HG03457 (cell line): ENCODE results near the gene GIMAP2.
"Not testable (repeated sequence)": the region's sequence is repeated elsewhere in the genome, so short reads cannot be mapped to it uniquely, and the experiment has no call there.

ENCODE experiments used
- ATAC-seq: cut with Tn5 transposase; IDR thresholded peaks from one replicate; pipeline ENCODE4 v1.9.1; 2021; ENCODE audit warnings: moderate number of reproducible peaks; ENCODE audit not compliant: unreplicated experiment

The GIMAP2 gene

DNA sequence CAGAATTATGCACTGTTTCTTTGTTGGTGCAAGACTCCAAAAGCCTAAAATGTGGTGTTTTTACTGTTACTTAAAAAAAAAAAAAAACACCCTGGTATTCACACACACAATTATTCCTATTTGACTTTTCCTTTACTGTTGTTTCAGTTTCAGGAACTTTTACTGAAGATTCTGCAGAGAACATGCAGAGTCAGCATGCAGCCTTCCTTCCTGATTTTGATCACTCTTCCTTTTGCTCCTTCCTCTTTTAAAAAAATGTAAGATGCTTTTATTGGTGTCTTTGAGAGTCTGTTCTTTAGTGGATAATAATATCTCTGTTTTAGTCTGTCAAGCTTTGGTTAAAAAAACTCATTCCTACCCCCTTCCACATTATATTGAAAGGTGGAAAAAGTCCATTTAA lies 9.2 kb upstream of the GIMAP2 start:
- not testable (repeated sequence) for ATAC-seq

GRCh38 chr7:150676854-150677253 lies 8.7 kb upstream of the GIMAP2 start:
- not testable (repeated sequence) for ATAC-seq

GRCh38 chr7:150678601-150679000 lies 6.9 kb upstream of the GIMAP2 start:
- not testable (repeated sequence) for ATAC-seq

DNA sequence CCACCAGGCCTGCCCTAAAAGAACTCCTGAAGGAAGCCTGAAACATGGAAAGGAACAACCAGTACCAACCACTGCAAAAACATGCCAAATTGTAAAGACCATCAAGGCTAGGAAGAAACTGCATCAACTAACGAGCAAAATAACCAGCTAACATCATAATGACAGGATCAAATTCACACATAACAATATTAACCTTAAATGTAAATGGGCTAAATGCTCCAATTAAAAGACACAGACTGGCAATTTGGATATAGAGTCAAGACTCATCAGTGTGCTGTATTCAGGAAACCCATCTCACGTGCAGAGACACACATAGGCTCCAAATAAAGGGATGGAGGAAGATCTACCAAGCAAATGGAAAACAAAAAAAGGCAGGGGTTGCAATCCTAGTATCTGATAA lies 5.1 kb upstream of the GIMAP2 start:
- ATAC-seq = not testable (repeated sequence)

GRCh38 chr7:150686030-150686631 lies 625 bp downstream of the GIMAP2 start:
- ATAC-seq = peak; percentile 23

- no peak for ATAC-seq
Observed at GRCh38 chr7:150688630-150689029, 3.1 kb downstream of the GIMAP2 start.

GRCh38 chr7:150695654-150696053 lies 10.1 kb downstream of the GIMAP2 start:
- no peak for ATAC-seq

GRCh38 chr7:150703209-150703608 lies 17.7 kb downstream of the GIMAP2 start:
- no peak for ATAC-seq

DNA sequence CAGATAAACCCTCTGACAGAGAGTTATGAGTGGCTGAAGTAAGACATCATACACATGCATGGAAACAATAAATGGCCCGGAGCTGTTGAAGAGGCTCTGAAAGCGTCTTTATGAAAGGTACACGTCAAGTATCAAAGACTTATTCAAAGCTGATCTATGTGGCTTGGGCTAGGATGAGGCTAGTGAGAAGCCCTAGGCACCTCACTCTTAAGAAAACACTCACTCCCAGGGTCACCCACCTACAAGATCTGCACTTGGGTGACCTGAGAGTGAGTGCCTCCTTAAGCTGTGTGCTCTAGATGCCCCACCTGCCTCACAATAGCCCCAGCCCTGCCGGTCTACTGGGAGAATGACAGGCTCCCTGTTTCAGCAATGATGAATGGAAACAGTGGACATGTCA lies 29.8 kb downstream of the GIMAP2 start:
- ATAC-seq = no peak

DNA sequence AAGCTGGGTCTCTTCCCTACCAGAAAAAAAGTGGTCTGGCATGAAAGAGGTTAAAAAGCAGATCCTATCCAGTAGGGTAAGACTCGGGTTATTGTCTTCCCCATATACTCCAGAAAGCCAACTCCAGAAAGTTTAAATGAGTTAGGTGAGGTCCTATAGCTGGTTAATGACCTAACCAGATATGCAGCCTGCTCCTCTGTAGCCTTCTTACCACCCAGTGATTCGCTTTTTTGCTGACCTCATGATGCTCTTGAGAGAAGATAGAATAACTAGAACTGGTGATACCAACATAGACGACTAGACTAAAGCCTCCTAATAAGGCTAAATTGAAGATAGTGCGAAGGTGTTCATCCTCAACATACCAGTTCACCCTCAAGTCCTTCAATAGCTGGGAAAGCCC lies 30.2 kb downstream of the GIMAP2 start:
- no peak for ATAC-seq

DNA sequence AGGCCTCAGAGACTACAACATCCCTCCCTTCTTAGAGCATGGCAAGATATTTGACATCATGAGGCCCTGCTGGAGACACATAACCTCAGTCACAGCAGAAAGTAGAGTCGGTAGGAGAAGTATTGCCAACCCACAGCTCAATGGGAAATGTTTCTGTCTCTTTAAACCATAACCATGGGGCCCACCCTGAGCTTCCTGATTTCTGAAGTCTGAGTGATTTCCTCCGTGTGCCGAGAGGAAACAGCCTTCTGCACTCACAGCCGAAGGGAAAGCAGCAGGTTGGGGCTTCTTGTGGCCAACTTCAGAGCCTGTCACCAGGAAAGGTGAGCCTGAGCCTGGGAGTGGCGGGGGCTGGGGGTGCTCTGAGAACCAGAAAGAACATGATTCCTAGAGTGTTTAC lies 30.9 kb downstream of the GIMAP2 start, which contains the start of gene GIMAP1:
Gene GIMAP1, plus strand, starts transcription at position 246 of the 400 bp plus-strand sequence. CDS start 2,435 bp downstream, outside the sequence.
- ATAC-seq = peak; percentile 63

- no peak for ATAC-seq
Observed at GRCh38 chr7:150716939-150717338, 31.4 kb downstream of the GIMAP2 start.

DNA sequence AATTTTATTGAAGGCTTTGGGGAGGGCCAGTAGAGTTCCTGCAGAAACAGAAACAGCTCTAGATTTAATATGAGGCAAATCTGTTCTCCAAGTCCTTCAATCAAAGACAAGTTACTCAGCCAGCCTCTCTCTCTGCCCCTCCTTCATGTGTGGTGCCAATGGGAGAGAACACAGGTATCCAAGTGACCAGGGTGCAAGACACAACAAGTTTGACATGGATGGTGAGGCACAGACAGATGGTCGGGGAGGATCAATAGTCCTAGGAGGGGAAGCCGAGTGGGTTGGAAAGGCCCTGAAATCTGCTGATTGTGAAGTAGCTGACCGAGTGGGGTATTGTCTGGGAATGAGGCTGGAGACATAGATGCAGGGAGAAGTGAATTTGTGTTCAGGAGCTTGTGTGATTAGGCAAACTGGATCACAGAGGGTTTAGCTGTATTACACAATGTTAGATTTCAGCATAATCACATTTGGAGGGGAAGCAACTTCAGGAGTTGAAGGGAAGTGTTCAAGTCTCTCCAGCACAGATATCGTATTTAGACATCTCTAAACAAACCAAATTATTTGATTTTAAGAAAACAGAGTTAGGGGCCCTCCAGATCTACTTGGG lies 32.4 kb downstream of the GIMAP2 start:
- no peak for ATAC-seq

DNA sequence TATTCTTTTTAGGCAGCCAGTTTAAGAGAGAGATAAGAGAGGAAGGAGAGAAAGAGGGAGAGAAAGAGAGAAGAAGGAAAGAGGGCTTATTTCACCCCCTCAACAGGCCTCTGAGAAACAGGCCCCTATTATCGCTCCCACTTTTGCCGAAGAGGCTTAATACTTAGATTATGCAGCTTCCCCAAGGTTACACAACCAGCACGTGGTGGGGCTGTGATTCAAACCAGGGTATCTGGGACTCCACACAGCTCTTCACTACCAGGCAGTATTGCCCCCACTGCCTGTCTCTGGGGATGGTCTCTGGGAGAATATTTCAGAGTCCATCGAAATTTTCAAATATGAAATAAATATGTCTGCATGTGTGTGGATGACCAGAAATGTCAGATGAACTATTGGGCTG lies 33.9 kb downstream of the GIMAP2 start:
- ATAC-seq = no peak

DNA sequence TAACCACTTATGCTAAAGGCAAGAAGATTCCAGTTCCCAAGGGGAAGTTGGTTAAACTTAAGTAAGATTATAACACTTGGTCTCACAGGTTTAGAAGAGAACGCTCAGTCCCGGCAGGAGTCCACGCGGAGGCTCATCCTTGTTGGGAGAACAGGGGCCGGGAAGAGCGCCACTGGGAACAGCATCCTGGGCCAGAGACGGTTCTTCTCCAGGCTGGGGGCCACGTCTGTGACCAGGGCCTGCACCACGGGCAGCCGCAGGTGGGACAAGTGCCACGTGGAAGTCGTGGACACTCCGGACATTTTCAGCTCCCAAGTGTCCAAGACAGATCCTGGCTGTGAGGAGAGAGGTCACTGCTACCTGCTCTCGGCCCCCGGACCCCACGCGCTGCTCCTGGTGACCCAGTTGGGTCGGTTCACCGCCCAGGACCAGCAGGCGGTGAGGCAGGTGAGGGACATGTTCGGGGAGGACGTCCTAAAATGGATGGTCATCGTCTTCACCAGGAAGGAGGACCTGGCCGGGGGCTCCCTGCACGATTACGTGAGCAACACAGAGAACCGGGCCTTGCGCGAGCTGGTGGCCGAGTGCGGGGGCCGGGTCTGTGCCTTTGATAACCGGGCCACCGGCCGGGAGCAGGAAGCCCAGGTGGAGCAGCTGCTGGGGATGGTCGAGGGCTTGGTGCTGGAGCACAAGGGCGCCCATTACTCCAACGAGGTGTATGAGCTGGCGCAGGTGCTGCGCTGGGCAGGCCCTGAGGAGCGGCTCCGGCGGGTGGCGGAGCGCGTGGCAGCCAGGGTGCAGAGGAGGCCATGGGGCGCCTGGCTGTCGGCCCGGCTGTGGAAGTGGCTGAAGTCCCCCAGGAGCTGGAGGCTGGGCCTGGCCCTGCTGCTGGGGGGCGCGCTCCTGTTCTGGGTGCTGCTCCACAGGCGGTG lies 34.7 kb downstream of the GIMAP2 start:
- ATAC-seq = no peak

DNA sequence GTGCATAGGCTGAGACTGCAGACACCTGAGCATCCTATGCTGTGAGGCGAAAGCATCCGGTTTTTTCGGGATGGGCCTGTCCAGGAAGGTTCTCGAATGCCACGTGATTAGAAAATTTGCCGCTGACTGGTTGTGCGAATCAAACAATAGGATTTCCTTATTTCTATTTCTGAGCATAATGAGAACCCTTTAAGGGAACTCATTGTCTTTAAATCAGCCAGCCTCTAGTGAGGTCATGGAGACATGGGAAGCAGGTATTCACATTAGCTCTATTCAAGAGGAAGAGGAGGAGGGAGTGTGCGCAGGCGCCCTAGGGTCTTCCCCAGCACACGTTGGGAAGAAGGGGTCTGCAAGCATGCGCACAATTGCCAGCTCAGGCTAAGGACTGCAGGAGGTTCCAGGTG lies 36.5 kb downstream of the GIMAP2 start:
- ATAC-seq = no peak

- no peak for ATAC-seq
Observed at GRCh38 chr7:150722431-150722931, 37.0 kb downstream of the GIMAP2 start.

GRCh38 chr7:150723467-150723866 lies 38.0 kb downstream of the GIMAP2 start:
- ATAC-seq = no peak

GRCh38 chr7:150727381-150727780 lies 41.9 kb downstream of the GIMAP2 start:
- ATAC-seq = no peak

DNA sequence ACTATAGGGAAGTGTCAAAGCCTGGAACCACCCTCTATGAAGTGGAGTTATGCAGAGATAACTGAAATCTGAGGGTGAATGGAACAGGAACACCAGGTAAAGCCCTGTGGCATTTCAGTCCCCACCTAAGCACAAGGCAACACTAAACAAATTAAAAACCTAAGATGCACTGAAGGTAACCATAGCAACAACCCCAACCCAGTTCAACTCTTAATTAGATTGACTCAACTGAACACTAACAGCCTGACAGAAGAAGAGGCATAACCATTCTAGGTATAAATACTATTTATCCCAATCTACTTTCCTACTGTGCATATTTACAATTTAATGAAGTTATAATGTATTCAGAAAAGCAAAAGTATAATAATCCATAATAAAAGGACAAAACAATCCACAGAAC lies 42.5 kb downstream of the GIMAP2 start:
- no peak for ATAC-seq

GRCh38 chr7:150728609-150729008 lies 43.1 kb downstream of the GIMAP2 start:
- ATAC-seq = no peak

GRCh38 chr7:150731916-150732315 lies 46.4 kb downstream of the GIMAP2 start:
- no peak for ATAC-seq
